Adrenal gland (tissue), 5 donors: ENCODE measurements around the gene IFT88.

Source experiments
- CTCF ChIP-seq, 6 experiments: fragments of 450-650 bp in 4 of 6; fragments of 200-600 bp in 2 of 6; sonication (generic) in 1 of 6; IDR thresholded peaks; 1 replicate in 5 of 6; 2 replicates in 1 of 6; pipeline versions ENCODE4 v1.5.1 to v1.8.0; 2016 to 2021; ENCODE audit warnings: antibody characterized with exemption in 6 of 6, mild to moderate bottlenecking in 2 of 6, moderate library complexity in 1 of 6
- POLR2A ChIP-seq, 2 donors: fragments of 450-650 bp; IDR thresholded peaks; one replicate each; pipeline ENCODE4 v1.6.1; 2017; ENCODE audit warnings: antibody characterized with exemption in 2 of 2, mild to moderate bottlenecking in 2 of 2, moderate library complexity in 1 of 2
- donor health status: DM: no; HTN: no; CAD: no.

GRCh38 chr13:20727856-20728255, 160.9 kb downstream of the IFT88 start:
- TF ChIP-seq POLR2A (IDR thresholded peaks at IDR 0.05): no peak
- TF ChIP-seq CTCF (IDR thresholded peaks at IDR 0.05): no peak
